T-helper 2 cell treated with Interferon-gamma antibody and Interleukin-4, amounts not matched to agents 5 μg/mL and 100 μg/mL, for 36 hours (primary cell): Measurements from ENCODE around the gene CACNG1.
"Not testable (repeated sequence)": the region's sequence is repeated elsewhere in the genome, so short reads cannot be mapped to it uniquely, and the experiment has no call there.

Experiments
- DNase-seq: peaks from one replicate; pipeline ENCODE4 v3.0.0; 2021; ENCODE audit warnings: low spot score
- H3K27ac Mint-ChIP-seq: one replicate; pipeline ENCODE4 v1.8.0; 2021; ENCODE audit warnings: mild to moderate bottlenecking, mixed read lengths
- H3K27me3 Mint-ChIP-seq: one replicate; pipeline ENCODE4 v1.8.0; 2021; ENCODE audit warnings: low read depth, mixed read lengths
- H3K36me3 Mint-ChIP-seq: one replicate; pipeline ENCODE4 v1.8.0; 2021; ENCODE audit warnings: low read depth, mixed read lengths
- H3K4me1 Mint-ChIP-seq: one replicate; pipeline ENCODE4 v1.8.0; 2021; ENCODE audit warnings: low read depth, mixed read lengths
- H3K4me3 Mint-ChIP-seq: one replicate; pipeline ENCODE4 v1.8.0; 2022; ENCODE audit warnings: mild to moderate bottlenecking, moderate library complexity, mixed read lengths
- H3K9me3 Mint-ChIP-seq: one replicate; pipeline ENCODE4 v1.8.0; 2021; ENCODE audit warnings: mixed read lengths

Gene CACNG1

DNA sequence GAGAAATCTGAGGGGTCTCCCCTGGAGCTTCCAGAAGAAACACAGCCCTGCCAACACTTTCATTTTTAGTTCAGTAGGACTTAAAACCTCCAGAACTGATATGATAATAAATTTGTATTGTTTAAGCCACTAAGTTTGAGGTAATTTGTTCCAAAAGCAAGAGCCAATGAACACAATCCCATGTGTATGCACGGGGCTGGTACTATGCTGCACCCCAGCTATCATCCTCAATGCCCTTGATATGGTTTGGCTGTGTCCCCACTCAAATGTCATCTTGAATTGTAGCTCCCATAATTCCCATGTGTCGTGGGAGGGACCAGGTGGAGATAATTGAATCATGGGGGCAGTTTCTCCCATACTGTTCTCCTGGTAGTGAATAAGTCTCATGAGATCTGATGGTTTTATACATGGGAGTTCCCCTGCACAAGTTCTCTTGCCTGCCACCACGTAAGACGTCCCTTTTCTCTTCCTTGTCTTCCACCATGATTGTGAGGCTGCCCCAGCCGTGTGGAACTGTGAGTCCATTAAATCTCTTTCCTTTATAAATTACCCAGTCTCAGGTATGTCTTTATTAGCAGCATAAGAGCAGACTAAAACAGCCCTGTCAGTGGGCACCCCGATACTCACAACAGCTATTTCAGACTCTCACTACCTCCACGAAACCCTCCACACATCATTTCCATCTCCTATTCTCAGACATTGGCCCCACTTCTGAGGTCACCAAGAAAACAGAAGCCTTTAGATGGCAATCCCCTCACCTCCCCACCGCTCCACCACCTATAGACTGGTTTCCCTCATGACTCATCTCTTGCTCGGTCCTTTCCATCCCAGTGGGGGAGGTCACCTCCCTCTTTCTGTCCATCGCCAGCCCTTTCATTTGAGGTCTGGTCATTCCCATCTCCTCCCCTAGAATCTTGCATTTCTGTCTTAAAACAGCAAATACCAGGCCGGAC, 8.9 kb upstream of the CACNG1 start:
- no peaks in the 10 kb centered on the region for H3K9me3 Mint-ChIP-seq
- H3K36me3 Mint-ChIP-seq: no peaks in the 10 kb centered on the region
- H3K27ac Mint-ChIP-seq: no peak overlapping the region
- no peaks in the 10 kb centered on the region for H3K4me1 Mint-ChIP-seq
- H3K4me3 Mint-ChIP-seq: no peak overlapping the region
- peaks cover 3% of the 10 kb centered on the region for H3K27me3 Mint-ChIP-seq
- DNase-seq: no peak

DNA sequence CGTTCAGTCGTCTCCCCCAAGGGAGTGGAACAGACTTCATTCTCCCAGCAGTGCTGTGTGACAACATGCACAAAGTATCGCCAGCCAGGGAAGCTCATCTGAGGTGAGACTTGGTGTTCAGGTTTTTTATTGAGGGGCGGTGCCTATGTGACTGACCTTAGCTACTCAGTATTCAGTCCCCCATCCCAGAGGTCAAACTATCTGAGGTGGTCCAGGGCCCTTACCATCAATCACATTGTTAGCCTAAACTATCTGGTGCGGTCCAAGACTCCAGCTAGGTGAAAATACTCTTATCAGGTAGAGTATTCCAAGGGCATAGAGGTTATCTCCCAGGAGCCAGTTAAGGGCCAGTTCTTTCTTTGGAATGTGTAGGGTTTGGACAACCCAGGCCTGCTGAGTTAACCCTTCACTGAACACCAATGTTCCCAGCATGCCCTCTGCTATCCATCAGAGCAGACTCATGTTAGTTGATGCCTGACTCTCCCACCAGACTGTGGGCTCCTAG, 5.4 kb upstream of the CACNG1 start:
- Mint-ChIP-seq H3K36me3 (no peaks in the 10 kb centered on the region), H3K9me3 (no peaks in the 10 kb centered on the region), H3K4me1 (no peaks in the 10 kb centered on the region), H3K4me3 (no peak overlapping the region), H3K27ac (no peak overlapping the region), H3K27me3 (peaks cover 3% of the 10 kb centered on the region)
- no peak for DNase-seq

DNA sequence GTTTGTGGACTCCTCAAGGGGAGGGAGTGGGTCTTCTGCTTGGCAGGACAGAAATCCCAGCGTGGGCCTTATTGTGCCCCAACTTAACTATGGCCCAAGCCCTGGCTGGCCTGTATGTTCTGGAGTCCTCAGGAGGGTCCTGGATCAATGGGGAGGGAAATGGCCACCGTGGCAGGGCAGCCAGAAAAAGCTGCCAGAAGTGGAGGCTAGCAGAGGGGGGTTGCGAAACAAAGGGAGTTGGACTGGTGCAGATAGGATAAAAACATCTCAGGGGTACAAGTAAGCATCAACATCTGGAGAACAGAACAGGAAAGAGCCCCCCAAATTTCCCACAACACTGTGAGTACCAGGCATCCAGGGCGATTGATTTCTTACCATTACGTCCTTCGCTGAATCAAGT, 3.7 kb upstream of the CACNG1 start:
- no peak for DNase-seq
- peaks cover 3% of the 10 kb centered on the region for H3K27me3 Mint-ChIP-seq
- no peaks in the 10 kb centered on the region for H3K9me3 Mint-ChIP-seq
- no peaks in the 10 kb centered on the region for H3K4me1 Mint-ChIP-seq
- H3K27ac Mint-ChIP-seq: no peak overlapping the region
- no peak overlapping the region for H3K4me3 Mint-ChIP-seq
- H3K36me3 Mint-ChIP-seq: no peaks in the 10 kb centered on the region

DNA sequence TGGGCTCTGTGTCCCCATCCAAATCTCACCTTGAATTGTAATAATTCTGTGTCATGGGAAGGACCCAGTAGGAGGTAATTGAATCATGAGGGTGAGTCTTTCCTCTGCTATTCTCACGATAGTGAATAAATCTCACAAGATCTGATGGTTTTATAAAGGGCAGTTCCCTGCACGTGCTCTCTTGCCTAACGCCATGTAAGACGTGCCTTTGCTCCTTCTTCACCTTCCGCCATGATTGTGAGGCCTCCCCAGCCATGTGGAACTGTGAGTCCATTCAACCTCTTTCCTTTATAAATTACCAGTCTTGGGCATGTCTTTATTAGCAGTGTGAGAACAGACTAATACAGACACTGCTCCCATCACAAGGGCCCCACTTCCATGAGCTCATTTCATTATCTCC, 3.2 kb upstream of the CACNG1 start:
- not testable (repeated sequence) for H3K27ac Mint-ChIP-seq, H3K9me3 Mint-ChIP-seq, H3K4me3 Mint-ChIP-seq, H3K27me3 Mint-ChIP-seq, DNase-seq, H3K36me3 Mint-ChIP-seq, H3K4me1 Mint-ChIP-seq

DNA sequence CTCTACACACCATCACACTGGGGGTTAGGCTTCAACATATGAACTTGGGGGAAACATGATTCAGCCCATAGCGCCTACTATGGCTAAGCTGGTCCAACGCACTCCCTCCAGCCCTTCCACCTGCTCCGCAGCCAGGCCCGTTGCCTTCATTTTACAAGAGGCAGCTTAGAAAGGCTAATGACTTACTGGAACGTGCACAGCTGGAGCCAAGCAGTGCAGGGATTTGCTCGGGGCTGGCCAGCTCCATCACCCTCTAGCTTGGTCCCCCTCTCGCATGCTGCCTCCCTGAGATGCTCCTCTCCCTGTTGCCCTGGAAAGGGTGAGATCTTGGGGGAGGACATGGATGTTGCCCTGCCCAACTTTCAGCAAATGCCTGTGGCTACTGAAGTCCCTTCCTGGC, 2.8 kb upstream of the CACNG1 start:
- no peaks in the 10 kb centered on the region for H3K9me3 Mint-ChIP-seq

DNA sequence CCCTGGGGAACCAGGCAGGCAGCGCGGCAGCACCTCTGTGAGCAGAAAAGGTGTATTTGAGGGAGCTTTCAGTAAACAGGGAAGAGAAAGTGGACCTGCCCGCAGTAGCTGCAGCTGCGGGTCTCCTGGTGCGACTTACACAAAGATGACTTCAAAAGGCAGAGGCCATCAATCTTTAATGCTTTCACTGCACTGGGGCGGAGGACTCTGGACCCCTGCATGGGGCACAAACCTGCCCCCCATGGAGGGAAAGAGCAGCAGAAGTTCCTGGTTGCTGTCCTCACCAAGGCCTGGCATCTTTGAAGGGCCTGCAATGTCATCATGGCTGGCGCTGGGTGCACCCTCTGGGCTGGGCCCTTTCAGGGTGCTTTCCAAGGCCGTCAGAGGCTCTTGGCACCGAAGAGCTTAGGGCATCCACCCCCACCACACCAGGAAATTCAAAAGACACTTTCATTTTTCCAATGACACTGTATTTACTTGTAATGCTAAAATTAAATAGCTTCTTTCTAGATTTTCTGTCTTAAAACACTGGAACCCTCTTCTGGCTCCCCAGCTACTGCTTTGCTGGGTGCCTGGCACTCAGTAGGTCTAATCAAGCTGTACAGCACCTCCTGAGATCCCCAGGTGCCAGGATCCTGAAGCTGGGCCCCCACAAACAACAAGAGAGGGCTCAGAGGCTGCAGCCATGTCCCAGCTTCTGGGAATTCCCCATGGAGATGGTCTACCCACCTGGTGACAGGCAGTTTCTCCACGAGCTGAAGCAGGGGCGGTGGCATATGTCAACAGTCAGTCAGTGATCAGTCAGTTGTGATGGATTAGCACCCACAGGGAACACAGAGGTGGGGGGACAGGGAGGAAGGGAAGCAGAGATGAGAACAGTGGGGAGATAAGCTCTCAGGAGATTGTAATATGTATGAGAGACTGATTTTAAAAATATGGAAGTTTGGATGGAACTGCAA, 2.1 kb upstream of the CACNG1 start:
- Mint-ChIP-seq H3K27me3 (peaks cover 3% of the 10 kb centered on the region), H3K4me3 (no peak overlapping the region), H3K27ac (no peak overlapping the region), H3K4me1 (no peaks in the 10 kb centered on the region), H3K36me3 (no peaks in the 10 kb centered on the region), H3K9me3 (no peaks in the 10 kb centered on the region)
- DNase-seq: no peak

More for the DNA sequence above, 2.8 kb upstream of the CACNG1 start:
- Mint-ChIP-seq H3K4me1 (no peaks in the 10 kb centered on the region), H3K36me3 (no peaks in the 10 kb centered on the region), H3K27me3 (peaks cover 3% of the 10 kb centered on the region), H3K4me3 (no peak overlapping the region), H3K27ac (no peak overlapping the region)
- DNase-seq: no peak

DNA sequence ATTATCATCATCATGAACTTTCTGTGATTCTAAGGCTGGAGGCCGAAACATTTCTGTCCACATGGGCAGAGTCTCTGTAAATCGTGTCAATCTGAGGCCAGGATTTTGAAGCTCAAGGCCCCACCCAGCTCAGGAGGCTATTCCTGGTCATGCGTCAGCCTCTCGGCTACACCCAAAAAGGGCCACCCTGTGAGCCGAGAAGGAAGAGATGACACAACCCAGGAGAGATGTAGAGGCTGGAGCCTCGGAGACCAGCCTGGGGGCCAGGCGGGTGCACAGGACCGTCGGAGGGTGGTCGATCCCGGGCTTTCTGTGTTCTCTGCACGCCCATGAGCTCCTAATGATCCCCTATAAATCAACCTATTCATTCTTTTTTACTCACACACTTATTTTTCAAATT, 1.1 kb upstream of the CACNG1 start:
- Mint-ChIP-seq H3K4me3 (no peak overlapping the region), H3K4me1 (no peaks in the 10 kb centered on the region), H3K27ac (no peak overlapping the region), H3K27me3 (peaks cover 6% of the 10 kb centered on the region), H3K9me3 (peaks cover 6% of the 10 kb centered on the region), H3K36me3 (no peaks in the 10 kb centered on the region)
- DNase-seq: no peak

DNA sequence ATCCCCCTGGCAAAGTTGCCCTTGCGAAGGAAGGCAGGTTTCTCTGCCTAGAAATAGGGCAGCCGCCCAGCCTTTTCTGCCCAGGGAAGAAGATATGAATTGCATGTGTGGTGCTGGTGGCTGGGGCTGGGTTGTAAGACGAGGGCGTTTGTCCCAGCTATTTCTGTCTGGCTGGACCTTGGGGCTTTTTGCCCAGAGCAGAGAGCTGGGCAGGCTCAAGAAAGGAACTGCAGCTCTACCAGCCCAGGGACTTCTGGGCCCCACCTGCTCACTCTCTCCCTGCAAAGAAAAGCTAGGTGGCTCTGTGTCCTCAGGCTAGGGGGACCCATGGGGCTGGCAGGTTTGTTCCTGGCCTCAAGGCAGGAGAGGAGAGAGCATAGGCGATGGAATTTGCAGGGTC, 586 bp downstream of the CACNG1 start:
- H3K27ac Mint-ChIP-seq: no peak overlapping the region
- H3K36me3 Mint-ChIP-seq: no peaks in the 10 kb centered on the region
- H3K4me1 Mint-ChIP-seq: no peaks in the 10 kb centered on the region
- no peak for DNase-seq
- peaks cover 3% of the 10 kb centered on the region for H3K27me3 Mint-ChIP-seq
- no peak overlapping the region for H3K4me3 Mint-ChIP-seq
- H3K9me3 Mint-ChIP-seq: peaks cover 19% of the 10 kb centered on the region

DNA sequence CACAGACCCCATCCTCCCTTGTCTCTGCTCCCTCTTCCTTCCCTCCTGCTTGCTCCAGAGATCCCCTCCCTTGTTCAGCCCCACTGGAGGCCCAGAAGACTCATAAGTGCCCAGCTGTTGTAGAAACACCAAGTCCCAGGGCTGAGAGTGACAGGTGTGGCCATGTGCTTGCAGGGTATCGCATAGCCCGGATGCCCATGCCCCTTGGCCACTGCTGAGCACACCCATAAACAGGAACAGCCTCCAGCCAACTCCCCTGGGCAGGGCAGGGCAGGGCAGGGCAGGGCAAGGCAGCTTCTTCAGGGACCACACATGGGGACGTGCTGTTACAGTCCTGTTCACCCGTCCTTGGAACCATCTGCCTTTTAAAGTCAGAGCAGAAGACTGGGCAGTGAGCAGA, 2.0 kb downstream of the CACNG1 start:
- DNase-seq: no peak
- H3K27me3 Mint-ChIP-seq: peaks cover 3% of the 10 kb centered on the region

DNA sequence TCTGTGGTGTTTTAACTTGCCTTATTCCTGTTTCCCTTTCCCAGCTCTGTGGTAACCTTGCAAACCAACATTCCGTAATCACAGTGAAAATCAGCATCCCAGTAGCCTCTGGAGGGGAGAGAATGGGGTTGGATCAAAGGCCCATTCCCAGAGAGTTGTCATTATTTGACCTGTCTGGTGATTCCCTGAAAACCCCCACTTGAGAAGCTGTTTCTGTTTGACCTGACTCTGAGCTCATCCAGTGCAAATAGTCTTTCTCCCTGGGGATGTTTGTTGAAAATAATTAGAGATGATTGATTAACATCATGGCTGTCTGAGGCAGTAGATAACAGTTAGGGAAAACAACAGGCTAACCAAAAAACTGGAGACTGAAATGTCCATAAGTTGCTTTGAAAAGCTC, 3.0 kb downstream of the CACNG1 start:
- no peak overlapping the region for H3K27ac Mint-ChIP-seq
- no peak overlapping the region for H3K4me3 Mint-ChIP-seq
- peaks cover 19% of the 10 kb centered on the region for H3K9me3 Mint-ChIP-seq
- DNase-seq: no peak
- no peaks in the 10 kb centered on the region for H3K4me1 Mint-ChIP-seq
- peaks cover 3% of the 10 kb centered on the region for H3K27me3 Mint-ChIP-seq
- H3K36me3 Mint-ChIP-seq: no peaks in the 10 kb centered on the region

More for the DNA sequence above, 2.0 kb downstream of the CACNG1 start:
- Mint-ChIP-seq H3K9me3 (peaks cover 19% of the 10 kb centered on the region), H3K36me3 (no peaks in the 10 kb centered on the region), H3K27ac (no peak overlapping the region), H3K4me3 (no peak overlapping the region), H3K4me1 (no peaks in the 10 kb centered on the region)

DNA sequence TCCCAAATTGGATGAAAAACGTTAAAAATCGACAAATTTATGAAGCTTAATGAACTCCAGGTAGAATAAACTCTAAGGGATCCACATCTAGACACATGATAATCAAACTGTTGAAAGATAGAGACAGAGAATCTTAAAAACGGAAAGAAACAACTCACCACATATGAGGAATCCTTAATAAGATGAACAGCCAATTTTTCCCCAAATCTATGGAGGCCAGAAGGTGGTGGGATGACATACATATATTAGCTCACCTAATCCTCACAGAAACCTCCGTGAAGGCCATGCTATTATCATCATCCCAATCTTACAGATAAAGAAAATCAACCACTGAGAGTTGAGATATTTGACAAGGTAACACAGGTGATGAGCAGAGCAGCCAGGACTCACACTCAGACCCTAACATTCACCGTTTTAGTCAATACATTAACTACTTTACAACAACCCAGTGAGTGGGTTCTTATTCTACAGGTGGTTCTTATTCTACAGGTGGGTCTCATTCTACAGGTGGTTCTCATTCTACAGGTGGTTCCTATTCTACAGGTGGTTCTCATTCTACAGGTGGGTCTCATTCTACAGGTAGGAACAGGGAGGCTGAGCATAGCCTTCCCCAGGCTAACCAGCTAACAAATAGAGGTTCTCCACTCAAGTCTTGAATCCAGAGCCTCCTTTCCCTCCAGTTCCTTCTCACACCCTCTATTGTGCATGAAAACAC, 4.8 kb downstream of the CACNG1 start:
- Mint-ChIP-seq H3K9me3 (peaks cover 19% of the 10 kb centered on the region), H3K27ac (no peak overlapping the region), H3K4me1 (no peaks in the 10 kb centered on the region), H3K4me3 (no peak overlapping the region), H3K36me3 (no peaks in the 10 kb centered on the region), H3K27me3 (peaks cover 3% of the 10 kb centered on the region)
- DNase-seq: no peak

DNA sequence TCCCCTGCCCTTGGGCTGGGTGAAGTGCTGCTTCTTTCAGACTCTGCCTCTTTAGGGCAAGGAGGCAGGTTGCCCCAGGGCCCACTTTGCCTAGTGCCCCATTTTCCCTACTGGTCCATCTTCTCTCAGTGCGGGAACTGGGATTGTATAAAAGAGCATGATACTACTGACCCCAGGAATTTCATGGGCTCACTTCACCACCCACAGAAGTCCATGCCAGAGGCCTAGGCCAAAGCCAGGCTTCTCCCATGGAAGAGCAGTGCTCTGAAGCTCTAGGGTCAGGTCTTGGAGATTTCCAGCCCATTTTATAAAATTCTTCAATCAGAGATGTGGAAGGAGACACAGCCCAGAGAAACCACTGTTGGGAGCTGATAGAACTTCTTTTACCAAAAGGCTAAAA, 5.7 kb downstream of the CACNG1 start:
- Mint-ChIP-seq H3K27ac (no peak overlapping the region), H3K27me3 (peaks cover 3% of the 10 kb centered on the region), H3K4me1 (no peaks in the 10 kb centered on the region), H3K9me3 (peaks cover 19% of the 10 kb centered on the region), H3K36me3 (no peaks in the 10 kb centered on the region), H3K4me3 (no peak overlapping the region)
- DNase-seq: no peak

DNA sequence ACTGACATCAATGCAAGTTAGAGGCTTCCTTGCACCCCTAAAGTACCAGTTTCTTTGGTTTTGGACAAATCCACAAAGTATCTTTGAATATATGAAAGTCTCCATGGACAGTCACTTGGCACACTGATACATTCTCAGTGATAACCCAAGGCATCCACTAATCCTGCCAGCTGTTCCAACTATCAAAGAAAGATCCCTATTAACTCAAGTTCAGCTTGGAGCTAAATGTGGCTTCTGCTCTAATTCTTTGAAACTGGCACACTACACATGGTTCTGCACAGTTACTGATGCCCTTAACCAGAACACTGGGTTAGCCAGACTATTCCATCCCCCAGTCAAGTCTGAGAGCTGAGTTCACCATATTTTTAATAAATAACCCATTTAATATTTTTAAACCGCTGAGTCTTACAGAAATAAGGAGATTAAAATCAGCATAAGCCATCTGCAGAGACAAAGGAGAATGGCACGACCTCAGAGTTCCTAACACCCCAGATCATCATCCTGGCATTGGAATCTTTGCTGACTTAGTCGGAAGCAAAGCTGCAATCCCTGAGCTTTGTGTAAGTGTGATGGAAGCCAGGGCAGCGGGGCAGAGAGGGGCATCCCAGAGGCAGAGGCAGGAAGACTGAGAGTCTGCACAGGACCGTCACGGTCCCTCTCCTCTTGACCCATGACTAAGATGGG, 6.3 kb downstream of the CACNG1 start:
- Mint-ChIP-seq H3K9me3 (peaks cover 19% of the 10 kb centered on the region), H3K4me1 (no peaks in the 10 kb centered on the region), H3K36me3 (no peaks in the 10 kb centered on the region), H3K27ac (no peak overlapping the region), H3K4me3 (no peak overlapping the region), H3K27me3 (peaks cover 3% of the 10 kb centered on the region)
- DNase-seq: no peak
